Measurements from ENCODE around the gene UBE2QL1. TPM values are rescaled to one million over a fixed set of nuclear protein-coding genes. Genes with fewer than 3 reads are reported as not detected.
A peak's percentile ranks its signal among the peaks of the same experiment; 100 is the strongest.

Gene UBE2QL1
- total and polyA plus RNA-seq, 5 experiments from 2014 or later, result not detected

GRCh38 chr5:6476313-6476661 lies 27.6 kb downstream of the UBE2QL1 start:
- POLR2A ChIA-PET, result no interaction called here
- no peak for DNase-seq
- Mint-ChIP-seq H3K27me3 (peaks cover 6 to 26% (median 19%) of the 10 kb centered on the region in 5 donors), H3K9me3 (peaks cover 0 to 8% (median 2%) of the 10 kb centered on the region in 9 donors), H3K4me1 (no peaks in the 10 kb centered on the region), H3K27ac (no peak overlapping the region), H3K4me3 (no peak overlapping the region), H3K36me3 (peaks cover 0 to 8% (median 0%) of the 10 kb centered on the region in 3 donors)
- ATAC-seq, result no peak

GRCh38 chr5:6478793-6479192 lies 30.1 kb downstream of the UBE2QL1 start:
- H3K4me1 Mint-ChIP-seq, result no peaks in the 10 kb centered on the region
- peaks cover 3 to 13% (median 9%) of the 10 kb centered on the region in 5 donors for H3K27me3 Mint-ChIP-seq
- no peak for DNase-seq
- no peak overlapping the region for H3K27ac Mint-ChIP-seq
- H3K9me3 Mint-ChIP-seq, result no peaks in the 10 kb centered on the region
- no peak for ATAC-seq
- no peak overlapping the region for H3K4me3 Mint-ChIP-seq
- POLR2A ChIA-PET, result no interaction called here
- H3K36me3 Mint-ChIP-seq, result no peaks in the 10 kb centered on the region

GRCh38 chr5:6480133-6481051 lies 31.7 kb downstream of the UBE2QL1 start:
- ATAC-seq (no peak), DNase-seq (no peak)
- Mint-ChIP-seq H3K27me3 (peaks cover 0 to 13% (median 9%) of the 10 kb centered on the region in 5 donors), H3K27ac (no peak overlapping the region), H3K36me3 (no peaks in the 10 kb centered on the region), H3K9me3 (no peaks in the 10 kb centered on the region), H3K4me3 (no peak overlapping the region), H3K4me1 (peaks cover 3 to 12% (median 6%) of the 10 kb centered on the region in 4 donors)
- POLR2A ChIA-PET, result no interaction called here

- Mint-ChIP-seq H3K9me3 (no peaks in the 10 kb centered on the region), H3K36me3 (no peaks in the 10 kb centered on the region), H3K27ac (peak overlapping the region in 1 of 10 donors; percentile 15), H3K27me3 (peaks cover 0 to 11% (median 4%) of the 10 kb centered on the region in 5 donors), H3K4me1 (peaks cover 3 to 16% (median 10%) of the 10 kb centered on the region in 4 donors), H3K4me3 (no peak overlapping the region)
- ATAC-seq, result no peak
- POLR2A ChIA-PET, result no interaction called here
- DNase-seq, result no peak
Observed at GRCh38 chr5:6482735-6483134, 34.1 kb downstream of the UBE2QL1 start.

- ATAC-seq (no peak), DNase-seq (no peak)
- Mint-ChIP-seq H3K36me3 (no peaks in the 10 kb centered on the region), H3K9me3 (no peaks in the 10 kb centered on the region), H3K27me3 (peaks cover 0 to 8% (median 3%) of the 10 kb centered on the region in 5 donors), H3K4me3 (peak overlapping the region in 1 of 10 donors; percentile 22), H3K4me1 (peaks cover 3 to 16% (median 10%) of the 10 kb centered on the region in 4 donors), H3K27ac (peak overlapping the region in 3 of 10 donors; percentile 22 to 74 (median 70))
- POLR2A ChIA-PET, result no interaction called here
Observed at GRCh38 chr5:6483880-6484382, 35.3 kb downstream of the UBE2QL1 start.

GRCh38 chr5:6484446-6484845 lies 35.8 kb downstream of the UBE2QL1 start:
- H3K4me1 Mint-ChIP-seq, result peaks cover 3 to 16% (median 10%) of the 10 kb centered on the region in 4 donors
- peak overlapping the region in 5 of 10 donors; percentile 1 to 87 (median 33) for H3K27ac Mint-ChIP-seq
- no peaks in the 10 kb centered on the region for H3K36me3 Mint-ChIP-seq
- H3K27me3 Mint-ChIP-seq, result peaks cover 0 to 5% (median 2%) of the 10 kb centered on the region in 5 donors
- no peaks in the 10 kb centered on the region for H3K9me3 Mint-ChIP-seq
- ATAC-seq (no peak), DNase-seq (no peak)
- POLR2A ChIA-PET, result no interaction called here
- H3K4me3 Mint-ChIP-seq, result peak overlapping the region in 2 of 10 donors; percentile 6 to 7

- no peaks in the 10 kb centered on the region for H3K9me3 Mint-ChIP-seq
- H3K4me3 Mint-ChIP-seq, result peak overlapping the region in 5 of 10 donors; percentile 29 to 59 (median 33)
- POLR2A ChIA-PET, result no interaction called here
- no peak for ATAC-seq
- no peaks in the 10 kb centered on the region for H3K36me3 Mint-ChIP-seq
- H3K27me3 Mint-ChIP-seq, result peaks cover 0 to 5% (median 2%) of the 10 kb centered on the region in 5 donors
- peak overlapping the region in 8 of 10 donors; percentile 1 to 87 (median 69) for H3K27ac Mint-ChIP-seq
- DNase-seq, result no peak
- peaks cover 3 to 16% (median 10%) of the 10 kb centered on the region in 4 donors for H3K4me1 Mint-ChIP-seq
Observed at GRCh38 chr5:6484899-6485298, 36.2 kb downstream of the UBE2QL1 start.

GRCh38 chr5:6485441-6485840 lies 36.8 kb downstream of the UBE2QL1 start:
- DNase-seq (peak in 3 of 10 donors; percentile 15 to 39 (median 31)), ATAC-seq (peak; percentile 42 to 65)
- H3K27ac Mint-ChIP-seq, result peak overlapping the region in 7 of 10 donors; percentile 39 to 87 (median 72)
- peak overlapping the region in 6 of 10 donors; percentile 12 to 59 (median 33) for H3K4me3 Mint-ChIP-seq
- H3K9me3 Mint-ChIP-seq, result no peaks in the 10 kb centered on the region
- POLR2A ChIA-PET, result no interaction called here
- peaks cover 3 to 16% (median 10%) of the 10 kb centered on the region in 4 donors for H3K4me1 Mint-ChIP-seq
- H3K27me3 Mint-ChIP-seq, result peaks cover 0 to 5% (median 2%) of the 10 kb centered on the region in 5 donors
- H3K36me3 Mint-ChIP-seq, result no peaks in the 10 kb centered on the region

- POLR2A ChIA-PET, result no interaction called here
- ATAC-seq, result no peak
- peaks cover 0 to 5% (median 2%) of the 10 kb centered on the region in 5 donors for H3K27me3 Mint-ChIP-seq
- no peaks in the 10 kb centered on the region for H3K36me3 Mint-ChIP-seq
- DNase-seq, result no peak
- no peak overlapping the region for H3K4me3 Mint-ChIP-seq
- H3K27ac Mint-ChIP-seq, result peak overlapping the region in 6 of 10 donors; percentile 12 to 87 (median 55)
- no peaks in the 10 kb centered on the region for H3K9me3 Mint-ChIP-seq
- H3K4me1 Mint-ChIP-seq, result peaks cover 3 to 16% (median 10%) of the 10 kb centered on the region in 4 donors
Observed at GRCh38 chr5:6486074-6486473, 37.4 kb downstream of the UBE2QL1 start.

- ATAC-seq (no peak), DNase-seq (no peak)
- H3K9me3 Mint-ChIP-seq, result no peaks in the 10 kb centered on the region
- peaks cover 3 to 13% (median 8%) of the 10 kb centered on the region in 5 donors for H3K27me3 Mint-ChIP-seq
- POLR2A ChIA-PET, result no interaction called here
- peaks cover 3 to 16% (median 10%) of the 10 kb centered on the region in 4 donors for H3K4me1 Mint-ChIP-seq
- no peak overlapping the region for H3K4me3 Mint-ChIP-seq
- no peak overlapping the region for H3K27ac Mint-ChIP-seq
- no peaks in the 10 kb centered on the region for H3K36me3 Mint-ChIP-seq
Observed at GRCh38 chr5:6487081-6487480, 38.4 kb downstream of the UBE2QL1 start.

GRCh38 chr5:6488021-6488420 lies 39.4 kb downstream of the UBE2QL1 start:
- POLR2A ChIA-PET, result no interaction called here
- no peaks in the 10 kb centered on the region for H3K36me3 Mint-ChIP-seq
- no peak for ATAC-seq
- H3K4me3 Mint-ChIP-seq, result no peak overlapping the region
- no peak overlapping the region for H3K27ac Mint-ChIP-seq
- H3K4me1 Mint-ChIP-seq, result peaks cover 3 to 16% (median 10%) of the 10 kb centered on the region in 4 donors
- H3K27me3 Mint-ChIP-seq, result peaks cover 3 to 10% (median 9%) of the 10 kb centered on the region in 5 donors
- H3K9me3 Mint-ChIP-seq, result no peaks in the 10 kb centered on the region
- DNase-seq, result no peak

GRCh38 chr5:6489643-6490185 lies 41.1 kb downstream of the UBE2QL1 start:
- ATAC-seq (no peak), DNase-seq (no peak)
- Mint-ChIP-seq H3K36me3 (no peaks in the 10 kb centered on the region), H3K4me3 (no peak overlapping the region), H3K27me3 (peaks cover 3 to 10% (median 9%) of the 10 kb centered on the region in 5 donors), H3K9me3 (no peaks in the 10 kb centered on the region), H3K4me1 (peaks cover 3 to 11% (median 8%) of the 10 kb centered on the region in 4 donors), H3K27ac (no peak overlapping the region)
- POLR2A ChIA-PET, result no interaction called here

GRCh38 chr5:6490246-6490645 lies 41.6 kb downstream of the UBE2QL1 start:
- Mint-ChIP-seq H3K27me3 (peaks cover 3 to 10% (median 9%) of the 10 kb centered on the region in 5 donors), H3K4me3 (no peak overlapping the region), H3K36me3 (no peaks in the 10 kb centered on the region), H3K27ac (no peak overlapping the region), H3K4me1 (peaks cover under 1 to 8% (median 5%) of the 10 kb centered on the region in 4 donors), H3K9me3 (no peaks in the 10 kb centered on the region)
- POLR2A ChIA-PET, result no interaction called here
- DNase-seq (no peak), ATAC-seq (no peak)
